Measurements from ENCODE around the gene CCT6A. TPM values are rescaled to one million over a fixed set of nuclear protein-coding genes. Genes with fewer than 3 reads are reported as not detected.
"Not testable (repeated sequence)": the region's sequence is repeated elsewhere in the genome, so short reads cannot be mapped to it uniquely, and the experiment has no call there.

The CCT6A gene
- total RNA-seq, 5 donors from 2014 or later (not counting 1 experiment from before 2014, with no cell fraction given), result 44.6 to 74.7 (median 70.3) TPM

DNA sequence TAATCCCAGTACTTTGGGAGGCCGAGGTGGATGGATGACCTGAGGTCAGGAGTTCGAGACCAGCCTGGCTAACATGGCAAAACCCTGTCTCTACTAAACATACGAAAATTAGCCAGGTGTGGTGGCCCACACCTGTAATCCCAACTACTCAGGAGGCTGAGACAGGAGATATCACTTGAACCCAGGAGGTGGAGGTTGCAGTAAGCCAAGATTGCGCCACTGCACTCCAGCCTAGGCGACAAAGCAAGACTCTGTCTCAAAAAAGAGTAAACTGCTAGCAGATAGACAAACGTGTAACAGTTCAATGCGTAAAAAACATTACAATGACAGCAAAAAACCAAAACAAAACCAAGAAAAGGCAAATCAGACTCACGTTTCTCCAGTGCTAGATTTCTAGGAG is 20.0 kb upstream of the CCT6A start:
- H3K27ac Mint-ChIP-seq, result peak overlapping the region in 1 of 2 donors; percentile 11
- CTCF ChIA-PET, result interaction anchor here in 1 of 2 donors (0.6 kb wide), 1 partner anchor 21 kb away, joined by 5 read pairs; no protein-coding TSS in a partner anchor
- WGBS (ENCODE audit: insufficient coverage), result 93% methylated on average over 4 of the region's 8 CpGs
- POLR2A ChIA-PET, result interaction anchor here in 1 of 2 donors (0.6 kb wide), 1 partner anchor 68 kb away, joined by 6 read pairs; no protein-coding TSS in a partner anchor
- not testable (repeated sequence) for H3K36me3 ChIP-seq (ENCODE audit: control insufficient read depth in 2 of 2, extremely low read depth in 1 of 2, insufficient read depth in 1 of 2, low read length in 1 of 2); DNase-seq; H3K4me3 Mint-ChIP-seq; H3K4me3 ChIP-seq (ENCODE audit: control insufficient read depth in 1 of 2, extremely low read depth in 1 of 2, low read length in 1 of 2); H3K27me3 ChIP-seq (replicated peaks in 1 of 2; ENCODE audit: control insufficient read depth in 2 of 2, extremely low read depth in 1 of 2, insufficient read depth in 2 of 2, low read length in 1 of 2); H3K9me3 Mint-ChIP-seq; H3K36me3 Mint-ChIP-seq; H3K27me3 Mint-ChIP-seq; ATAC-seq (replicated peaks in 1 of 4); H3K27ac ChIP-seq (ENCODE audit: low read length); H3K9me3 ChIP-seq
- peaks cover 3 to 11% of the 10 kb centered on the region in 2 experiments for H3K4me1 ChIP-seq (ENCODE audit: control insufficient read depth in 1 of 2, extremely low read depth in 1 of 2, insufficient read depth in 2 of 2, low read length in 2 of 2)
- peaks cover 6 to 15% (median 6%) of the 10 kb centered on the region in 3 donors for H3K4me1 Mint-ChIP-seq

DNA sequence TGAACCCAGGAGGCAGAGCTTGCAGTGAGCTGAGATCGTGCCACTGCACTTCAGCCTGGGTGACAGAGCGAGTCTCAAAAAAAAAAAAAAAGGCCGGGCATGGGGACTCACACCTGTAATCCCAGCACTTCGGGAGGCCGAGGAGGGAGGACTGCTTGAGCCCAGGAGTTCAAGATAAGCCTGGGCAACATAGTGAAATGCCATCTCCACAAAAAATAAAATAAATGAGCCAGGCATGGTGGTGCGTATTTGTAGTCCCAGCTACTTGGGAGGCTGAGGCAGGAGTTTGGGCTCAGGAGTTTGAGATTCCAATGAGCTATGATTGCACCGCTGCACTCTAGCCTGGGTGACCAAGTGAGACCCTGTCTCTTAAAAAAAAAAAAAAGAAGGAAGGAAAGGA is 19.0 kb upstream of the CCT6A start:
- H3K36me3 ChIP-seq (ENCODE audit: control insufficient read depth in 2 of 2, extremely low read depth in 1 of 2, insufficient read depth in 1 of 2, low read length in 1 of 2); DNase-seq; H3K4me3 ChIP-seq (ENCODE audit: control insufficient read depth in 1 of 2, extremely low read depth in 1 of 2, low read length in 1 of 2); H3K36me3 Mint-ChIP-seq; H3K27me3 ChIP-seq (replicated peaks in 1 of 2; ENCODE audit: control insufficient read depth in 2 of 2, extremely low read depth in 1 of 2, insufficient read depth in 2 of 2, low read length in 1 of 2); H3K9me3 ChIP-seq; H3K27ac ChIP-seq (ENCODE audit: low read length); H3K27me3 Mint-ChIP-seq; ATAC-seq (replicated peaks in 1 of 4); H3K9me3 Mint-ChIP-seq; CTCF ChIA-PET; H3K27ac Mint-ChIP-seq: not testable (repeated sequence)
- peaks cover 3 to 11% of the 10 kb centered on the region in 2 experiments for H3K4me1 ChIP-seq (ENCODE audit: control insufficient read depth in 1 of 2, extremely low read depth in 1 of 2, insufficient read depth in 2 of 2, low read length in 2 of 2)
- H3K4me1 Mint-ChIP-seq, result peaks cover 6 to 15% (median 6%) of the 10 kb centered on the region in 3 donors
- peak overlapping the region in 1 of 3 donors; percentile 3 for H3K4me3 Mint-ChIP-seq
- 100% methylated on average over 2 of the region's 7 CpGs for WGBS (ENCODE audit: insufficient coverage)
- POLR2A ChIA-PET, result interaction anchor here in 1 of 2 donors (0.6 kb wide), 1 partner anchor 1251 kb away, joined by 5 read pairs; no protein-coding TSS in a partner anchor

DNA sequence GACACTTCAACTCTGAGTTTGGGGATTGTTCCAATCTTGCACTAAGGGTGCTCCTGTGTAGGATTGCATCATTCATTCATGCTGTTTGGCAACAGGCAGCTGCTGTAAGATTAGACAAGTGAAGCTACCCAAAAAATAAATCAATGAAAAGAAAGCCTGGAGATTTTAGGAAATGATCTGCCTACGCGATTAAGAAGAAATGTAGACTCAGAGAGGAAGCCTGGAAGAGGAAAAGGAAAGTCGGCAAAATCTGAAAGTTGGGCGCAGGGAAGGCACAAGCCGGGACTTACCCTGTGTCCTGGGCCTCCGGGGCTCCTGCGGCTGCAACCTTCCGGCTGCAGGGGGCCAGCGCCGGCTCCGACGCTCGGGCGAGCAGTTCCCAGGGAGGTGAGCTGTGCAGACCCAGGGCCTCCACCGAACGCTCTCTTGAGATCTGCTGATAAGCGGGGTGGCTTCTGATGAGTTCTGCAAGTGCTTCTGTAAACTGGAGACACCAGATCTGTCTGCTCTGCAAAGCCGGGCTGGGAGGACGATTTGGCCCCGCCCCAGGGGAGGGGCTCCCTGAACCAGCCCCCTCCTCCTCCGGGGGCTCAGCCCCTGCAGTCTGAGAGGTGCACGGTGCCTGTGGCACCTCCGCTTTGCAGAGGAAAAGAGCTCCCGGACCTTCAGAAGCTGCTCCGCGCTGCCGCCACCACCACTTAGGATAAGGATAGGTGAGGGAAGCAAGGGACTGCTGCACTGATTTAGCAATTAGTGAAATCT is 17.7 kb upstream of the CCT6A start:
- H3K9me3 ChIP-seq, result no peaks in the 10 kb centered on the region
- Mint-ChIP-seq H3K36me3 (no peaks in the 10 kb centered on the region), H3K9me3 (no peaks in the 10 kb centered on the region), H3K4me1 (peaks cover 6 to 15% (median 6%) of the 10 kb centered on the region in 3 donors), H3K27me3 (no peaks in the 10 kb centered on the region), H3K4me3 (peak overlapping the region; percentile 76 to 90 (median 82)), H3K27ac (peak overlapping the region; percentile 56 to 66)
- ChIA-PET CTCF (interaction anchor here (0.5 to 2.3 kb wide), 4 partner anchors 10 to 70 kb away, joined by 3 to 7 read pairs (median 4); partner anchors contain the start of genes CCT6A (in 1 of the 2) and PSPH (in 1 of the 2)), POLR2A (no interaction called here)
- H3K36me3 ChIP-seq (ENCODE audit: control insufficient read depth in 2 of 2, extremely low read depth in 1 of 2, insufficient read depth in 1 of 2, low read length in 1 of 2), result peaks cover 0 to 8% of the 10 kb centered on the region in 2 donors
- H3K4me3 ChIP-seq (ENCODE audit: control insufficient read depth in 1 of 2, extremely low read depth in 1 of 2, low read length in 1 of 2), result peak overlapping the region; percentile 60 to 91
- peak; percentile 49 to 81 (median 69) for DNase-seq
- ATAC-seq (replicated peaks in 1 of 4), result peak; percentile 97 to 98 (median 98)
- peaks cover 3 to 11% of the 10 kb centered on the region in 2 experiments for H3K4me1 ChIP-seq (ENCODE audit: control insufficient read depth in 1 of 2, extremely low read depth in 1 of 2, insufficient read depth in 2 of 2, low read length in 2 of 2)
- H3K27me3 ChIP-seq (replicated peaks in 1 of 2; ENCODE audit: control insufficient read depth in 2 of 2, extremely low read depth in 1 of 2, insufficient read depth in 2 of 2, low read length in 1 of 2), result no peaks in the 10 kb centered on the region
- peak overlapping the region; percentile 39 for H3K27ac ChIP-seq (ENCODE audit: low read length)
- 1% methylated on average over 23 of the region's 27 CpGs for WGBS (ENCODE audit: insufficient coverage)

DNA sequence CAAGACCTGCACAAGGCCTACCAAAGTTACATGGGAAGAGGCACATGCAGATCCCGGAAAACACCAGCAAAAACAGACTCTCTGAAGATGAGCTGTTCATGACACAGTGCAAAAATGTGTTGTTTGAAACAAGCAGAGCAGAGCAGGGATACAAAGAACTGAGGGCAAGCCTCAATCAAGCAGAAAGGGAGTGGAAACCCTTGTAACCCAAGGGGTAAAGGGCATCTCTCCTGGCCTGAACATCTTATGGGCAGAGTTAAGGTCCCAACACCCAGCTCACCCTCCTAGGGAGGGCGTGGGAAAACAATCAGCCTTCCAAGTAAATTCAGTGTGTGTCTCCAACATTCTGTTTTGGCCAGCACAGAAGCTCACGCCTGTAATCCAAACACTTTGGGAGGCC is 10.8 kb upstream of the CCT6A start:
- ChIA-PET POLR2A (no interaction called here), CTCF (no interaction called here)
- no peak overlapping the region for H3K27ac ChIP-seq (ENCODE audit: low read length)
- no peaks in the 10 kb centered on the region for H3K36me3 ChIP-seq (ENCODE audit: control insufficient read depth in 2 of 2, extremely low read depth in 1 of 2, insufficient read depth in 1 of 2, low read length in 1 of 2)
- no peaks in the 10 kb centered on the region for H3K27me3 Mint-ChIP-seq
- H3K9me3 ChIP-seq, result no peaks in the 10 kb centered on the region
- H3K36me3 Mint-ChIP-seq, result no peaks in the 10 kb centered on the region
- no peak overlapping the region for H3K4me3 ChIP-seq (ENCODE audit: control insufficient read depth in 1 of 2, extremely low read depth in 1 of 2, low read length in 1 of 2)
- no peak for DNase-seq
- WGBS (ENCODE audit: insufficient coverage), result 90% methylated on average over 2 of the region's 3 CpGs
- no peak overlapping the region for H3K27ac Mint-ChIP-seq
- H3K27me3 ChIP-seq (replicated peaks in 1 of 2; ENCODE audit: control insufficient read depth in 2 of 2, extremely low read depth in 1 of 2, insufficient read depth in 2 of 2, low read length in 1 of 2), result no peaks in the 10 kb centered on the region
- H3K4me3 Mint-ChIP-seq, result no peak overlapping the region
- H3K9me3 Mint-ChIP-seq, result no peaks in the 10 kb centered on the region
- no peaks in the 10 kb centered on the region for H3K4me1 Mint-ChIP-seq
- ATAC-seq (replicated peaks in 1 of 4), result no peak
- H3K4me1 ChIP-seq (ENCODE audit: control insufficient read depth in 1 of 2, extremely low read depth in 1 of 2, insufficient read depth in 2 of 2, low read length in 2 of 2), result no peaks in the 10 kb centered on the region

DNA sequence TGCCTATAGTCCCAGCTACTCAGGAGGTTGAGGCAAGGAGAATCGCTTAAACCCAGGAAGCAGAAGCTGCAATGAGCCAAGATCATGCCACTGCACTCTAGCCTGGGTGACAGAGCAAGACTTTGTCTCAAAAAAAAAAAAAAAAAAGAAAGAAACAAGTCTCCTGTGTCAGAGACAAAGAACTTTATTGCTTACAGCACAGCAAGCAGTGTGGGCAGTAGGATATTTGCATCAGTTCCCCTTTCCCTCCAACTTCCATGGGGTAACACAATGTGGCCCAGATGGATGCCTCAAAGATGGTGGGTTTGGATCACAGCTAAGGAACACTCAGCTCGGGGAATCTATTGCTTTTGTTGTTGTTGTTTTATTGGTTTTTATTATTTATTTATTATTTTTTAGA is 5.8 kb upstream of the CCT6A start:
- H3K27me3 ChIP-seq (replicated peaks in 1 of 2; ENCODE audit: control insufficient read depth in 2 of 2, extremely low read depth in 1 of 2, insufficient read depth in 2 of 2, low read length in 1 of 2); H3K27ac Mint-ChIP-seq; H3K4me1 ChIP-seq (ENCODE audit: control insufficient read depth in 1 of 2, extremely low read depth in 1 of 2, insufficient read depth in 2 of 2, low read length in 2 of 2); H3K4me3 ChIP-seq (ENCODE audit: control insufficient read depth in 1 of 2, extremely low read depth in 1 of 2, low read length in 1 of 2); DNase-seq; POLR2A ChIA-PET; ATAC-seq (replicated peaks in 1 of 4); H3K4me3 Mint-ChIP-seq; H3K27ac ChIP-seq (ENCODE audit: low read length); H3K36me3 Mint-ChIP-seq; H3K9me3 Mint-ChIP-seq; H3K36me3 ChIP-seq (ENCODE audit: control insufficient read depth in 2 of 2, extremely low read depth in 1 of 2, insufficient read depth in 1 of 2, low read length in 1 of 2); H3K9me3 ChIP-seq; H3K27me3 Mint-ChIP-seq; CTCF ChIA-PET: not testable (repeated sequence)
- no CpG with 5 or more reads among the region's 2 CpGs for WGBS (ENCODE audit: insufficient coverage)
- peaks cover 8 to 10% (median 9%) of the 10 kb centered on the region in 3 donors for H3K4me1 Mint-ChIP-seq

DNA sequence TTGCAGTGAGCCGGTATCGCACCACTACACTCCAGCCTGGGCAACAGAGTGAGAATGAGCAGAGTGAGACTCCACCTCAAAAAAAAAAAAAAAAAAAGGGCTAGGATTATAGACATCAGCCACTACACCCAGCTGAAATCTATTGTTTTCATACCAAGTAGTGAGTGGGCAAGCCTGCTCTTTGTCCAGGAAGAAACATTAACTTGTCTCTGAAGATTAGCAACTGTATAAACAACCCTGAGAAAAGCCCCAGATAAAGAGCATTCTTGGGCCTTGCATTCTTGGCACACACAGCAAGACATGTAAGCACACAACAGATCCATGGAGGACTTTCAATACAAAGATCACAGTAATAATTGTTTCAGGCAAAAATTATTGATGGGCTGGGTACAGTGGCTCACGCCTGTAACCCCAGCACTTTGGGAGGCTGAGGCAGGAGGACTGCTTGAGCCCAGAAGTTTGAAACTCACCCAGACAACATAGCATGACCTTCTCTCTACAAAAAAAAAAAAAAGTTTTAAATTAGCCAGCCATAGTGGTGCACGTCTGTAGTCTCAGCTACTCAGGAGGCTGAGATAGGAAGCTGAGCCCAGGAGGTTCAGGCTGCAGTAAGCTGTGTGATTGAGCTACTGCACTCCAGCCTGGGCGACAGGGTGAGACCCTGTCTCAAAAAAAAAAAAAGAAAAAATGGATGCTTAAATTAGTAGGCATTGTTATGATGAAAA is 4.7 kb upstream of the CCT6A start:
- H3K9me3 ChIP-seq, result no peaks in the 10 kb centered on the region
- no peaks in the 10 kb centered on the region for H3K27me3 ChIP-seq (replicated peaks in 1 of 2; ENCODE audit: control insufficient read depth in 2 of 2, extremely low read depth in 1 of 2, insufficient read depth in 2 of 2, low read length in 1 of 2)
- Mint-ChIP-seq H3K4me3 (no peak overlapping the region), H3K9me3 (no peaks in the 10 kb centered on the region), H3K27ac (peak overlapping the region in 1 of 2 donors; percentile 22), H3K36me3 (no peaks in the 10 kb centered on the region), H3K4me1 (peaks cover 12 to 17% (median 15%) of the 10 kb centered on the region in 3 donors), H3K27me3 (no peaks in the 10 kb centered on the region)
- WGBS (ENCODE audit: insufficient coverage), result 67% methylated on average over 1 of the region's 5 CpGs
- no peak overlapping the region for H3K4me3 ChIP-seq (ENCODE audit: control insufficient read depth in 1 of 2, extremely low read depth in 1 of 2, low read length in 1 of 2)
- ChIA-PET POLR2A (interaction anchor here in 1 of 2 donors (0.6 kb wide), 1 partner anchor 9 kb away, joined by 4 read pairs; no protein-coding TSS in a partner anchor), CTCF (interaction anchor here in 1 of 2 donors (0.6 kb wide), 1 partner anchor 9 kb away, joined by 3 read pairs; no protein-coding TSS in a partner anchor)
- peaks cover 3 to 14% of the 10 kb centered on the region in 2 experiments for H3K4me1 ChIP-seq (ENCODE audit: control insufficient read depth in 1 of 2, extremely low read depth in 1 of 2, insufficient read depth in 2 of 2, low read length in 2 of 2)
- H3K36me3 ChIP-seq (ENCODE audit: control insufficient read depth in 2 of 2, extremely low read depth in 1 of 2, insufficient read depth in 1 of 2, low read length in 1 of 2), result no peaks in the 10 kb centered on the region
- no peak overlapping the region for H3K27ac ChIP-seq (ENCODE audit: low read length)
- DNase-seq, result no peak
- no peak for ATAC-seq (replicated peaks in 1 of 4)
